ENCODE results near the gene ZNF280B.

ZNF280B gene

DNA sequence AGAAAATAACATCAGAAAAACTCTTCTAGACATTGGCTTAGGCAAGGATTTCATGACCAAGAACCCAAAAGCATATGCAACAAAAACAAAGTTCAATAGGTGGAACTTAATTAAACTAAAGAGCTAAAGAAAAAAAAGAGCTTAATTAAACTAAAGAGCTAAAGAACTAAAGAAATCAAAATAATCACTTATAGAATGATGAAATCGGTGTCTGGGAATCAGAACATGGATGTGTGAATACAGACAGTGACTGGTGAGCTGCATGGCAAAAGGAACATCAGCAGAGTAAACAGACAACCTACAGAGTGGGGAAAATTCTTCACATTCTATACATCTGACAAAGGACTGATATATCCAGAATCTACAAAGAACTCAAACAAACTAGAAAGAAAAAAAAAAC, 41.4 kb downstream of the ZNF280B start (continued):
- TF ChIP-seq, protein P1, sequence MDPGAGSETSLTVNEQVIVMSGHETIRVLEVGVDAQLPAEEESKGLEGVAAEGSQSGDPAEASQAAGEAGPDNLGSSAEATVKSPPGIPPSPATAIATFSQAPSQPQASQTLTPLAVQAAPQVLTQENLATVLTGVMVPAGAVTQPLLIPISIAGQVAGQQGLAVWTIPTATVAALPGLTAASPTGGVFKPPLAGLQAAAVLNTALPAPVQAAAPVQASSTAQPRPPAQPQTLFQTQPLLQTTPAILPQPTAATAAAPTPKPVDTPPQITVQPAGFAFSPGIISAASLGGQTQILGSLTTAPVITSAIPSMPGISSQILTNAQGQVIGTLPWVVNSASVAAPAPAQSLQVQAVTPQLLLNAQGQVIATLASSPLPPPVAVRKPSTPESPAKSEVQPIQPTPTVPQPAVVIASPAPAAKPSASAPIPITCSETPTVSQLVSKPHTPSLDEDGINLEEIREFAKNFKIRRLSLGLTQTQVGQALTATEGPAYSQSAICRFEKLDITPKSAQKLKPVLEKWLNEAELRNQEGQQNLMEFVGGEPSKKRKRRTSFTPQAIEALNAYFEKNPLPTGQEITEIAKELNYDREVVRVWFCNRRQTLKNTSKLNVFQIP (CRISPR knock-in tag; IDR thresholded peaks at IDR 0.05; ENCODE audit: borderline replicate concordance, low read depth), result no peak
- TF ChIP-seq ARNTL (CRISPR knock-in tag; IDR thresholded peaks at IDR 0.05; ENCODE audit: borderline replicate concordance, low read depth) (no peak), BACH2 (CRISPR knock-in tag; IDR thresholded peaks at IDR 0.05; ENCODE audit: borderline replicate concordance) (no peak), ESRRG (CRISPR knock-in tag; IDR thresholded peaks at IDR 0.05) (no peak), RARB (CRISPR knock-in tag; IDR thresholded peaks at IDR 0.05) (no peak), OSR1 (CRISPR knock-in tag; IDR thresholded peaks at IDR 0.05) (no peak), PPARA (CRISPR knock-in tag; IDR thresholded peaks at IDR 0.05; ENCODE audit: borderline replicate concordance) (no peak), TOX (CRISPR knock-in tag; IDR thresholded peaks at IDR 0.05; ENCODE audit: borderline replicate concordance) (no peak), ISL1 (CRISPR knock-in tag; IDR thresholded peaks at IDR 0.05) (no peak), ZFP30 (CRISPR knock-in tag; IDR thresholded peaks at IDR 0.05) (no peak), ZNF8 (CRISPR knock-in tag; IDR thresholded peaks at IDR 0.05) (no peak), GLIS3 (CRISPR knock-in tag; IDR thresholded peaks at IDR 0.05) (no peak), ZC3H10 (CRISPR knock-in tag; IDR thresholded peaks at IDR 0.05) (no peak), CSDC2 (CRISPR knock-in tag; IDR thresholded peaks at IDR 0.05) (no peak)

DNA sequence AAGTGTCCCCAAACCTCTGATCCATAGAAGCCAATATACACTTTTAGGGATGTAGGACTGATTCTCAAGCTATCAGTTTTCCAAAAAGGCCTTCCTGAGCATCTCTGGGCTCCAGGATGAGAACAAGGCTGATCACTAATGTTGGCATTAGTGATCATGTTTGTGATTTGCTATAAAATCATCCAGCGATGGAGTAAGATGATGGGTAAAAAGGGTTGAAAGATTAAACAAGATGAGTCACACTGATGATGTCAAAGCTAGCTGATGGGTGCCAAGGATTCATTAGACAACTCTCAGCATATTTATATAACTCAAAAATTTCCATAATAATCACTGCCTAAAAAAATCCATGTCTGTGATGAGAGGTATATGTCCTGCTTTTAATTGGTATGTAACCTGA, 42.8 kb downstream of the ZNF280B start:
- TF ChIP-seq ZNF8 (CRISPR knock-in tag; IDR thresholded peaks at IDR 0.05), result no peak
- no peak for TF ChIP-seq ZC3H10 (CRISPR knock-in tag; IDR thresholded peaks at IDR 0.05)
- TF ChIP-seq BACH2 (CRISPR knock-in tag; IDR thresholded peaks at IDR 0.05; ENCODE audit: borderline replicate concordance), result no peak
- TF ChIP-seq, protein P1 (CRISPR knock-in tag; IDR thresholded peaks at IDR 0.05; ENCODE audit: borderline replicate concordance, low read depth), result no peak
- no peak for ATAC-seq

DNA sequence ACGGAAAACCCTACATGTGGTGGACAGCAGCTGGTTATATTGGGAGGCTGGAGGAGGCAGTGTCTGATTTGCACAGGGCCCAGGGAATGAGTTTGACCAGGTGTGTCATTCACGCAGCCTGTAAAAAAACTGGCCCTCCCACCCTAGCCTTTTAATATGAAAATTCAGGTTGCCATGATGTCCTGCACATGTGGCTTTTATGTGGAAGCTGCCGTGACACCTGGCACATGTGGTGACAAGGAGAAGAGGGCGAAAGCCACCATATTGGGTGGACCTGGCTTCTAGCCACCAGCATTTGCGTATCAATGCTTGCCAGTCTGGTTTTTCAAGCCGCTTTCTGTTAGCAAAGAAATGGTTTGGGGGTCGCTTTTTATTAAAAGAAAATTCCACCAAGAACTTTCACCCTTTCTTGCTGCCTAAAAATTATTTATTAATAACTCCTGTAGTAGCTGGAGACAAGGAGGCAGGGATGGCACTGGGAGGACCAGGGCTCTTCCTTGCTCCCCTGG, 43.4 kb downstream of the ZNF280B start:
- ATAC-seq, result no peak
- no peak for TF ChIP-seq PPARA (CRISPR knock-in tag; IDR thresholded peaks at IDR 0.05; ENCODE audit: borderline replicate concordance)
- no peak for TF ChIP-seq ISL1 (CRISPR knock-in tag; IDR thresholded peaks at IDR 0.05)
- TF ChIP-seq, protein P2, sequence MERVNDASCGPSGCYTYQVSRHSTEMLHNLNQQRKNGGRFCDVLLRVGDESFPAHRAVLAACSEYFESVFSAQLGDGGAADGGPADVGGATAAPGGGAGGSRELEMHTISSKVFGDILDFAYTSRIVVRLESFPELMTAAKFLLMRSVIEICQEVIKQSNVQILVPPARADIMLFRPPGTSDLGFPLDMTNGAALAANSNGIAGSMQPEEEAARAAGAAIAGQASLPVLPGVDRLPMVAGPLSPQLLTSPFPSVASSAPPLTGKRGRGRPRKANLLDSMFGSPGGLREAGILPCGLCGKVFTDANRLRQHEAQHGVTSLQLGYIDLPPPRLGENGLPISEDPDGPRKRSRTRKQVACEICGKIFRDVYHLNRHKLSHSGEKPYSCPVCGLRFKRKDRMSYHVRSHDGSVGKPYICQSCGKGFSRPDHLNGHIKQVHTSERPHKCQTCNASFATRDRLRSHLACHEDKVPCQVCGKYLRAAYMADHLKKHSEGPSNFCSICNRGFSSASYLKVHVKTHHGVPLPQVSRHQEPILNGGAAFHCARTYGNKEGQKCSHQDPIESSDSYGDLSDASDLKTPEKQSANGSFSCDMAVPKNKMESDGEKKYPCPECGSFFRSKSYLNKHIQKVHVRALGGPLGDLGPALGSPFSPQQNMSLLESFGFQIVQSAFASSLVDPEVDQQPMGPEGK (CRISPR knock-in tag; IDR thresholded peaks at IDR 0.05; ENCODE audit: borderline replicate concordance), result no peak
- no peak for TF ChIP-seq RARB (CRISPR knock-in tag; IDR thresholded peaks at IDR 0.05)
- TF ChIP-seq TOX (CRISPR knock-in tag; IDR thresholded peaks at IDR 0.05; ENCODE audit: borderline replicate concordance), result no peak
- TF ChIP-seq TCF4 (CRISPR knock-in tag; IDR thresholded peaks at IDR 0.05; ENCODE audit: borderline replicate concordance), result no peak
- TF ChIP-seq, protein P3, sequence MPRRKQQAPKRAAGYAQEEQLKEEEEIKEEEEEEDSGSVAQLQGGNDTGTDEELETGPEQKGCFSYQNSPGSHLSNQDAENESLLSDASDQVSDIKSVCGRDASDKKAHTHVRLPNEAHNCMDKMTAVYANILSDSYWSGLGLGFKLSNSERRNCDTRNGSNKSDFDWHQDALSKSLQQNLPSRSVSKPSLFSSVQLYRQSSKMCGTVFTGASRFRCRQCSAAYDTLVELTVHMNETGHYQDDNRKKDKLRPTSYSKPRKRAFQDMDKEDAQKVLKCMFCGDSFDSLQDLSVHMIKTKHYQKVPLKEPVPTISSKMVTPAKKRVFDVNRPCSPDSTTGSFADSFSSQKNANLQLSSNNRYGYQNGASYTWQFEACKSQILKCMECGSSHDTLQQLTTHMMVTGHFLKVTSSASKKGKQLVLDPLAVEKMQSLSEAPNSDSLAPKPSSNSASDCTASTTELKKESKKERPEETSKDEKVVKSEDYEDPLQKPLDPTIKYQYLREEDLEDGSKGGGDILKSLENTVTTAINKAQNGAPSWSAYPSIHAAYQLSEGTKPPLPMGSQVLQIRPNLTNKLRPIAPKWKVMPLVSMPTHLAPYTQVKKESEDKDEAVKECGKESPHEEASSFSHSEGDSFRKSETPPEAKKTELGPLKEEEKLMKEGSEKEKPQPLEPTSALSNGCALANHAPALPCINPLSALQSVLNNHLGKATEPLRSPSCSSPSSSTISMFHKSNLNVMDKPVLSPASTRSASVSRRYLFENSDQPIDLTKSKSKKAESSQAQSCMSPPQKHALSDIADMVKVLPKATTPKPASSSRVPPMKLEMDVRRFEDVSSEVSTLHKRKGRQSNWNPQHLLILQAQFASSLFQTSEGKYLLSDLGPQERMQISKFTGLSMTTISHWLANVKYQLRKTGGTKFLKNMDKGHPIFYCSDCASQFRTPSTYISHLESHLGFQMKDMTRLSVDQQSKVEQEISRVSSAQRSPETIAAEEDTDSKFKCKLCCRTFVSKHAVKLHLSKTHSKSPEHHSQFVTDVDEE (CRISPR knock-in tag; IDR thresholded peaks at IDR 0.05), result no peak
- no peak for TF ChIP-seq GLIS3 (CRISPR knock-in tag; IDR thresholded peaks at IDR 0.05)
- no peak for TF ChIP-seq ZFP30 (CRISPR knock-in tag; IDR thresholded peaks at IDR 0.05)
- TF ChIP-seq CSDC2 (CRISPR knock-in tag; IDR thresholded peaks at IDR 0.05), result no peak
- no peak for TF ChIP-seq ESRRG (CRISPR knock-in tag; IDR thresholded peaks at IDR 0.05)
- TF ChIP-seq ZNF565 (CRISPR knock-in tag; conservative IDR thresholded peaks at IDR 0.05; ENCODE audit: low read depth), result no peak
- TF ChIP-seq ZNF70 (CRISPR knock-in tag; IDR thresholded peaks at IDR 0.05), result no peak
- TF ChIP-seq ZFP3 (CRISPR knock-in tag; IDR thresholded peaks at IDR 0.05), result no peak
- no peak for TF ChIP-seq ARNTL (CRISPR knock-in tag; IDR thresholded peaks at IDR 0.05; ENCODE audit: borderline replicate concordance, low read depth)
- TF ChIP-seq ZNF8 (CRISPR knock-in tag; IDR thresholded peaks at IDR 0.05), result no peak
- TF ChIP-seq, protein P4, sequence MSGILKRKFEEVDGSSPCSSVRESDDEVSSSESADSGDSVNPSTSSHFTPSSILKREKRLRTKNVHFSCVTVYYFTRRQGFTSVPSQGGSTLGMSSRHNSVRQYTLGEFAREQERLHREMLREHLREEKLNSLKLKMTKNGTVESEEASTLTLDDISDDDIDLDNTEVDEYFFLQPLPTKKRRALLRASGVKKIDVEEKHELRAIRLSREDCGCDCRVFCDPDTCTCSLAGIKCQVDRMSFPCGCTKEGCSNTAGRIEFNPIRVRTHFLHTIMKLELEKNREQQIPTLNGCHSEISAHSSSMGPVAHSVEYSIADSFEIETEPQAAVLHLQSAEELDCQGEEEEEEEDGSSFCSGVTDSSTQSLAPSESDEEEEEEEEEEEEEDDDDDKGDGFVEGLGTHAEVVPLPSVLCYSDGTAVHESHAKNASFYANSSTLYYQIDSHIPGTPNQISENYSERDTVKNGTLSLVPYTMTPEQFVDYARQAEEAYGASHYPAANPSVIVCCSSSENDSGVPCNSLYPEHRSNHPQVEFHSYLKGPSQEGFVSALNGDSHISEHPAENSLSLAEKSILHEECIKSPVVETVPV (CRISPR knock-in tag; IDR thresholded peaks at IDR 0.05), result no peak
- TF ChIP-seq, protein P1 (CRISPR knock-in tag; IDR thresholded peaks at IDR 0.05; ENCODE audit: borderline replicate concordance, low read depth), result no peak
- no peak for TF ChIP-seq OSR1 (CRISPR knock-in tag; IDR thresholded peaks at IDR 0.05)
